HG02571 (cell line): Measurements from ENCODE around the gene SLC17A7.

ENCODE experiments used
- ATAC-seq: cut with Tn5 transposase; IDR thresholded peaks from one replicate; pipeline ENCODE4 v1.9.1; 2021; ENCODE audit warnings: mild to moderate bottlenecking, moderate library complexity; ENCODE audit not compliant: unreplicated experiment

The SLC17A7 gene

GRCh38 chr19:49411681-49412326 is 29.5 kb downstream of the SLC17A7 start:
- no peak for ATAC-seq

- no peak for ATAC-seq
These were observed 31.8 kb downstream of the SLC17A7 start for GRCh38 chr19:49409441-49410029.

GRCh38 chr19:49408816-49409440 is 32.4 kb downstream of the SLC17A7 start:
- ATAC-seq = no peak

- ATAC-seq = no peak
These were observed 33.8 kb downstream of the SLC17A7 start for GRCh38 chr19:49407482-49408015.

- no peak for ATAC-seq
These were observed 34.2 kb downstream of the SLC17A7 start for GRCh38 chr19:49407079-49407478.

GRCh38 chr19:49403404-49404187 is 37.7 kb downstream of the SLC17A7 start:
- ATAC-seq = no peak

GRCh38 chr19:49400029-49400428 is 41.3 kb downstream of the SLC17A7 start:
- ATAC-seq = no peak

- ATAC-seq = no peak
These were observed 42.4 kb downstream of the SLC17A7 start for GRCh38 chr19:49398931-49399330.

- no peak for ATAC-seq
These were observed 43.2 kb downstream of the SLC17A7 start for GRCh38 chr19:49398001-49398615.

GRCh38 chr19:49396738-49397505 is 44.4 kb downstream of the SLC17A7 start:
- no peak for ATAC-seq

- ATAC-seq = no peak
These were observed 45.5 kb downstream of the SLC17A7 start for GRCh38 chr19:49395581-49396407.

- no peak for ATAC-seq
These were observed 47.4 kb downstream of the SLC17A7 start for GRCh38 chr19:49393881-49394280.

GRCh38 chr19:49391581-49392399 is 49.5 kb downstream of the SLC17A7 start:
- peak; percentile 51 for ATAC-seq

GRCh38 chr19:49390929-49391359 is 50.4 kb downstream of the SLC17A7 start:
- ATAC-seq = no peak

- ATAC-seq = no peak
These were observed 51.0 kb downstream of the SLC17A7 start for GRCh38 chr19:49390131-49390928.

- no peak for ATAC-seq
These were observed 51.9 kb downstream of the SLC17A7 start for GRCh38 chr19:49389406-49389805.

GRCh38 chr19:49387936-49388372 is 53.4 kb downstream of the SLC17A7 start, which contains the start of gene KASH5:
Gene KASH5 (plus strand): TSS chr19:49388249. CDS start chr19:49390884, 2,635 bp downstream.
- ATAC-seq = no peak
